ENCODE results near the gene ATP5ME. TPM values are rescaled to one million over a fixed set of nuclear protein-coding genes. Genes with fewer than 3 reads are reported as not detected.
A peak's percentile ranks its signal among the peaks of the same experiment; 100 is the strongest.

Gene ATP5ME
- total and polyA plus RNA-seq, 2 of the 13 experiments (the other 11 are each of a cell fraction or from before 2014, with no cell fraction given): 305 to 753 TPM

DNA sequence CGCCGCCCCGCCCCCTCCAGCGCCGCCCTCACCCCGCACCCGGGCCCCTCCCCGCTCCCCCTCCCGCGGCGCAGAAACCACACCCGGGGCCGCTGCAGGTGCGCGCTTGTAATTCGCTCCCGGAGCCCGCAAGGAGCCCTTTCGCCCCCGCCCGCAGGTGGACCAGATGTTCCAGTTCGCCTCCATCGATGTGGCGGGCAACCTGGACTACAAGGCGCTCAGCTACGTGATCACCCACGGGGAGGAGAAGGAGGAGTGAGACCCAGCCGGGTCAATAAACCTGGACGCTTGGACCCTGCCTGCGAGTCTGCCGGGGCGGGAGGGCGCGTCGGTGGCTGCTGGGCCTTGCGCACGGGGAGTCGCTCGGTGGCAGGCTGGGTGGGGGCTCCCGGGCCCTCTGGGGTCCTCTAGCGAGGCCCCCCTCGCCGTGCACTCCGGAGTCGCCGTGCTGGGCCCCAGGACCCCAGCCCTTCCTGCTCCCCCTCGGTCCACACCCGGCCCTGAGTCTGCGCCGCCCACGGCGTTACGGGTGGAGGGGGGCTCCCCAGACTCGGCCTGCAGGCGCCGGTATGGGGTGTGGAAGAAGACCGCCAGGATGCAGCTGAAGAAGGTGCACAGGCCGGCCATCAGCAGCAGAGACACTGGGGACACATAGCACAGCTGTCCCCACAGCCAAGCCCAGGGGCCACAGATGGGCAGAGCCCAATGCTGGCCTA lies 7.8 kb upstream of the ATP5ME start (continued):
- TF ChIP-seq, protein P1, sequence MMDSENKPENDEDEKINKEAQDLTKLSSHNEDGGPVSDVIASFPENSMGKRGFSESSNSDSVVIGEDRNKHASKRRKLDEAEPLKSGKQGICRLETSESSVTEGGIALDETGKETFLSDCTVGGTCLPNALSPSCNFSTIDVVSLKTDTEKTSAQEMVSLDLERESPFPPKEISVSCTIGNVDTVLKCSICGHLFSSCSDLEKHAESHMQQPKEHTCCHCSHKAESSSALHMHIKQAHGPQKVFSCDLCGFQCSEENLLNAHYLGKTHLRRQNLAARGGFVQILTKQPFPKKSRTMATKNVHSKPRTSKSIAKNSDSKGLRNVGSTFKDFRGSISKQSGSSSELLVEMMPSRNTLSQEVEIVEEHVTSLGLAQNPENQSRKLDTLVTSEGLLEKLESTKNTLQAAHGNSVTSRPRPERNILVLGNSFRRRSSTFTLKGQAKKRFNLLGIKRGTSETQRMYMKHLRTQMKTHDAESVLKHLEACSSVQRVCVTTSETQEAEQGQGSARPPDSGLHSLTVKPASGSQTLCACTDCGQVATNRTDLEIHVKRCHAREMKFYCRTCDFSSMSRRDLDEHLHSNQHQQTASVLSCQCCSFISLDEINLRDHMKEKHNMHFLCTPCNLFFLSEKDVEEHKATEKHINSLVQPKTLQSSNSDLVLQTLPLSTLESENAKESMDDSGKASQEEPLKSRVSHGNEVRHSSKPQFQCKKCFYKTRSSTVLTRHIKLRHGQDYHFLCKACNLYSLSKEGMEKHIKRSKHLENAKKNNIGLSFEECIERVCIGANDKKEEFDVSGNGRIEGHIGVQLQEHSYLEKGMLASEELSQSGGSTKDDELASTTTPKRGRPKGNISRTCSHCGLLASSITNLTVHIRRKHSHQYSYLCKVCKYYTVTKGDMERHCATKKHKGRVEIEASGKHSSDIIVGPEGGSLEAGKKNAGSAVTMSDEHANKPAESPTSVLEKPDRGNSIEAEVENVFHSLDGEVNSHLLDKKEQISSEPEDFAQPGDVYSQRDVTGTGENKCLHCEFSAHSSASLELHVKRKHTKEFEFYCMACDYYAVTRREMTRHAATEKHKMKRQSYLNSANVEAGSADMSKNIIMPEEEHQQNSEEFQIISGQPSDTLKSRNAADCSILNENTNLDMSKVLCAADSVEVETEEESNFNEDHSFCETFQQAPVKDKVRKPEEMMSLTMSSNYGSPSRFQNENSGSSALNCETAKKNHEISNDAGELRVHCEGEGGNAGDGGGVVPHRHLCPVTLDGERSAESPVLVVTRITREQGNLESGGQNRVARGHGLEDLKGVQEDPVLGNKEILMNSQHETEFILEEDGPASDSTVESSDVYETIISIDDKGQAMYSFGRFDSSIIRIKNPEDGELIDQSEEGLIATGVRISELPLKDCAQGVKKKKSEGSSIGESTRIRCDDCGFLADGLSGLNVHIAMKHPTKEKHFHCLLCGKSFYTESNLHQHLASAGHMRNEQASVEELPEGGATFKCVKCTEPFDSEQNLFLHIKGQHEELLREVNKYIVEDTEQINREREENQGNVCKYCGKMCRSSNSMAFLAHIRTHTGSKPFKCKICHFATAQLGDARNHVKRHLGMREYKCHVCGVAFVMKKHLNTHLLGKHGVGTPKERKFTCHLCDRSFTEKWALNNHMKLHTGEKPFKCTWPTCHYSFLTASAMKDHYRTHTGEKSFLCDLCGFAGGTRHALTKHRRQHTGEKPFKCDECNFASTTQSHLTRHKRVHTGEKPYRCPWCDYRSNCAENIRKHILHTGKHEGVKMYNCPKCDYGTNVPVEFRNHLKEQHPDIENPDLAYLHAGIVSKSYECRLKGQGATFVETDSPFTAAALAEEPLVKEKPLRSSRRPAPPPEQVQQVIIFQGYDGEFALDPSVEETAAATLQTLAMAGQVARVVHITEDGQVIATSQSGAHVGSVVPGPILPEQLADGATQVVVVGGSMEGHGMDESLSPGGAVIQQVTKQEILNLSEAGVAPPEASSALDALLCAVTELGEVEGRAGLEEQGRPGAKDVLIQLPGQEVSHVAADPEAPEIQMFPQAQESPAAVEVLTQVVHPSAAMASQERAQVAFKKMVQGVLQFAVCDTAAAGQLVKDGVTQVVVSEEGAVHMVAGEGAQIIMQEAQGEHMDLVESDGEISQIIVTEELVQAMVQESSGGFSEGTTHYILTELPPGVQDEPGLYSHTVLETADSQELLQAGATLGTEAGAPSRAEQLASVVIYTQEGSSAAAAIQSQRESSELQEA (CRISPR knock-in tag; IDR thresholded peaks at IDR 0.05; ENCODE audit: not compliant biosample characterization): peak; percentile 83
- TF ChIP-seq THAP8 (CRISPR knock-in tag; IDR thresholded peaks at IDR 0.05; ENCODE audit: borderline replicate concordance) (no peak), TRAFD1 (CRISPR knock-in tag; IDR thresholded peaks at IDR 0.05; ENCODE audit: borderline replicate concordance) (no peak), ZNF501 (CRISPR knock-in tag; IDR thresholded peaks at IDR 0.05) (peak; percentile 14), ZNF547 (CRISPR knock-in tag; IDR thresholded peaks at IDR 0.05) (0 out of 2 replicates have a peak, but pooled peaks have one; percentile 49), TSC22D2 (CRISPR knock-in tag; IDR thresholded peaks at IDR 0.05; ENCODE audit: borderline replicate concordance) (no peak), NRL (CRISPR knock-in tag; IDR thresholded peaks at IDR 0.05; ENCODE audit: borderline replicate concordance) (peak; percentile 17; the same call in 1 of the 2 replicates), SP4 (CRISPR knock-in tag; IDR thresholded peaks at IDR 0.05) (peak; percentile 60; the same call in 1 of the 2 replicates), ZNF629 (CRISPR knock-in tag; conservative IDR thresholded peaks at IDR 0.05) (no peak), ZNF160 (CRISPR knock-in tag; IDR thresholded peaks at IDR 0.05) (0 out of 2 replicates have a peak, but pooled peaks have one; percentile 22), SPEN (CRISPR knock-in tag; IDR thresholded peaks at IDR 0.05; ENCODE audit: low read depth) (0 out of 2 replicates have a peak, but pooled peaks have one; percentile 31), ONECUT2 (CRISPR knock-in tag; IDR thresholded peaks at IDR 0.05) (peak; percentile 61; the same call in 1 of the 2 replicates)
- TF ChIP-seq, protein P2, sequence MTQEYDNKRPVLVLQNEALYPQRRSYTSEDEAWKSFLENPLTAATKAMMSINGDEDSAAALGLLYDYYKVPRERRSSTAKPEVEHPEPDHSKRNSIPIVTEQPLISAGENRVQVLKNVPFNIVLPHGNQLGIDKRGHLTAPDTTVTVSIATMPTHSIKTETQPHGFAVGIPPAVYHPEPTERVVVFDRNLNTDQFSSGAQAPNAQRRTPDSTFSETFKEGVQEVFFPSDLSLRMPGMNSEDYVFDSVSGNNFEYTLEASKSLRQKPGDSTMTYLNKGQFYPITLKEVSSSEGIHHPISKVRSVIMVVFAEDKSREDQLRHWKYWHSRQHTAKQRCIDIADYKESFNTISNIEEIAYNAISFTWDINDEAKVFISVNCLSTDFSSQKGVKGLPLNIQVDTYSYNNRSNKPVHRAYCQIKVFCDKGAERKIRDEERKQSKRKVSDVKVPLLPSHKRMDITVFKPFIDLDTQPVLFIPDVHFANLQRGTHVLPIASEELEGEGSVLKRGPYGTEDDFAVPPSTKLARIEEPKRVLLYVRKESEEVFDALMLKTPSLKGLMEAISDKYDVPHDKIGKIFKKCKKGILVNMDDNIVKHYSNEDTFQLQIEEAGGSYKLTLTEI (CRISPR knock-in tag; conservative IDR thresholded peaks at IDR 0.05): no peak
- TF ChIP-seq, protein P3, sequence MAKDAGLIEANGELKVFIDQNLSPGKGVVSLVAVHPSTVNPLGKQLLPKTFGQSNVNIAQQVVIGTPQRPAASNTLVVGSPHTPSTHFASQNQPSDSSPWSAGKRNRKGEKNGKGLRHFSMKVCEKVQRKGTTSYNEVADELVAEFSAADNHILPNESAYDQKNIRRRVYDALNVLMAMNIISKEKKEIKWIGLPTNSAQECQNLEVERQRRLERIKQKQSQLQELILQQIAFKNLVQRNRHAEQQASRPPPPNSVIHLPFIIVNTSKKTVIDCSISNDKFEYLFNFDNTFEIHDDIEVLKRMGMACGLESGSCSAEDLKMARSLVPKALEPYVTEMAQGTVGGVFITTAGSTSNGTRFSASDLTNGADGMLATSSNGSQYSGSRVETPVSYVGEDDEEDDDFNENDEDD (CRISPR knock-in tag; IDR thresholded peaks at IDR 0.05; ENCODE audit: borderline replicate concordance): no peak; the same call in 1 of the 2 replicates

Data from HepG2 (cell line).